Lower leg skin (tissue), 3 donors: ENCODE data around the gene NNAT.

Experiments used
- POLR2A ChIP-seq, 2 donors: fragments of 450-650 bp; IDR thresholded peaks; one replicate each; pipeline ENCODE4 v1.6.1; 2016 to 2017; ENCODE audit warnings: antibody characterized with exemption in 2 of 2, mild to moderate bottlenecking in 1 of 2, moderate library complexity in 1 of 2
- TF ChIP-seq, protein P1 (sequence below), 3 donors: fragments of 450-650 bp; IDR thresholded peaks; one replicate each; pipeline ENCODE4 v1.5.1; 2016; ENCODE audit warnings: antibody characterized with exemption in 3 of 3, mild to moderate bottlenecking in 3 of 3, moderate library complexity in 2 of 3

DNA sequence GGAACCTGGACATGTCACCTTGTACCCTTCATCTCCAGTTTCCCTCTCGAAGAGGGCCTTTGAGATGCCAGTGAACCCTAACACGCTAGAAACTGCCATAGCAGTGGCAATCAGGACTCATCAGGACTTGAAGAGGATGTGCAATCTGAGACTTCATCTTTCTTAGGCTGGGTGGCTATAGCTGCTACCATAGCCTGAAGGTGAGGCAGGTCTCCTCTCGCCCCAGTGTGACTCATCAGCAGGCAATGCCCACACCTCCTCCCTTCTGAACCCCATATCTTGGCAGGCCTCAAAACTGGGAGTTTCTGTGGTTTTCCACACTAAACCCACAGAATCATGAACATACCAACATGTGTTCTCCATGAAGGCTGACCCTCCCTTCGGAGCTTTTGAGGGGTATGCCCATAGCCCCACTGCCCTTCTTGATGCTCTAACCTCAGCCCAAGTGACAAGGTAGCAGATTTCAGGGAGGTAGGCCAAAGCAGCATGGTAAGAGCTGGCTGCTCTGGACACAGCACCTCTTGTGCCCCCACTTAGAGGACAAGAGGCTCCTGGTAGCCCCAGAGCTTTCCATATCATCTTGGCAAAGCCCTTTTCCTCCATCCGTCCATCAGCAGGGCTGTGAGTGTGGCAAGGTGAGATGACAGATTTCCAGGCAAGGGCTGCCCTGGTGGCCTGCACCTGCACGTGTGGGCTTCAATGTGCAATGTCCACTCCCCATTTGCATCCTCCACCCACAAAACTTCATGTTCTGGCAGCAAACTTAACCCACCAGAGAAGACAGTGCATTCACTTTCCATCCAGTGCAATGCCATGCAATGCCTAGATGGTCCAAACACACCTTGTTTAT, 4.0 kb downstream of the NNAT start:
- TF ChIP-seq, protein P1, sequence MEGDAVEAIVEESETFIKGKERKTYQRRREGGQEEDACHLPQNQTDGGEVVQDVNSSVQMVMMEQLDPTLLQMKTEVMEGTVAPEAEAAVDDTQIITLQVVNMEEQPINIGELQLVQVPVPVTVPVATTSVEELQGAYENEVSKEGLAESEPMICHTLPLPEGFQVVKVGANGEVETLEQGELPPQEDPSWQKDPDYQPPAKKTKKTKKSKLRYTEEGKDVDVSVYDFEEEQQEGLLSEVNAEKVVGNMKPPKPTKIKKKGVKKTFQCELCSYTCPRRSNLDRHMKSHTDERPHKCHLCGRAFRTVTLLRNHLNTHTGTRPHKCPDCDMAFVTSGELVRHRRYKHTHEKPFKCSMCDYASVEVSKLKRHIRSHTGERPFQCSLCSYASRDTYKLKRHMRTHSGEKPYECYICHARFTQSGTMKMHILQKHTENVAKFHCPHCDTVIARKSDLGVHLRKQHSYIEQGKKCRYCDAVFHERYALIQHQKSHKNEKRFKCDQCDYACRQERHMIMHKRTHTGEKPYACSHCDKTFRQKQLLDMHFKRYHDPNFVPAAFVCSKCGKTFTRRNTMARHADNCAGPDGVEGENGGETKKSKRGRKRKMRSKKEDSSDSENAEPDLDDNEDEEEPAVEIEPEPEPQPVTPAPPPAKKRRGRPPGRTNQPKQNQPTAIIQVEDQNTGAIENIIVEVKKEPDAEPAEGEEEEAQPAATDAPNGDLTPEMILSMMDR (IDR thresholded peaks at IDR 0.05): no peak
- TF ChIP-seq POLR2A (IDR thresholded peaks at IDR 0.05): no peak
